BJ (cell line): ENCODE measurements around the gene ZBTB21. TPM values are rescaled to one million over a fixed set of nuclear protein-coding genes. Genes with fewer than 3 reads are reported as not detected.
"Not testable (repeated sequence)": the region's sequence is repeated elsewhere in the genome, so short reads cannot be mapped to it uniquely, and the experiment has no call there.

Experiments
- CTCF ChIA-PET: fragments of 350-600 bp; formaldehyde crosslinking; extraction: SDS; loops from one replicate; lab custom pipeline; 2021; ENCODE audit warnings: antibody characterized with exemption, inconsistent platforms; lab: Yijun Ruan, JAX
- POLR2A ChIA-PET: fragments of 300-600 bp; sonication (Branson Sonifier 250); formaldehyde crosslinking; extraction: SDS; loops from one replicate; lab custom pipeline; 2021; ENCODE audit warnings: antibody characterized with exemption; lab: Charles Lee
- DNase-seq: peaks from one replicate; pipeline ENCODE4 v3.0.0-alpha.2; 2011; ENCODE audit warnings: low read depth
- H3K27me3 ChIP-seq: 2 replicates; pipeline ENCODE4 v1.6.0; 2011; ENCODE audit warnings: low read length; ENCODE audit not compliant: control insufficient read depth, insufficient read depth
- H3K36me3 ChIP-seq: 2 replicates; pipeline ENCODE4 v1.5.1; 2011; ENCODE audit warnings: low read length; ENCODE audit not compliant: control insufficient read depth, insufficient read depth
- H3K4me3 ChIP-seq: 2 replicates; pipeline ENCODE4 v1.5.1; 2011; ENCODE audit warnings: low read depth, mild to moderate bottlenecking, control low read depth, low read length
- polyA plus RNA-seq: library from polyadenylated mRNA; depleted of rRNA; stranded (reverse); fragments of >200 nt; gene quantifications from 2 replicates; pipeline ENCODE4 v1.2.3, GENCODE V29; 2011
- TF ChIP-seq, protein P1 (sequence below): IDR thresholded peaks from 2 replicates; pipeline ENCODE4 v1.5.1; 2011; ENCODE audit warnings: low read depth, mild to moderate bottlenecking, control low read depth, inconsistent platforms, low read length, moderate library complexity; ENCODE audit not compliant: insufficient read depth

ZBTB21 gene
- polyA plus RNA-seq, 1 experiment: 8.1 TPM

DNA sequence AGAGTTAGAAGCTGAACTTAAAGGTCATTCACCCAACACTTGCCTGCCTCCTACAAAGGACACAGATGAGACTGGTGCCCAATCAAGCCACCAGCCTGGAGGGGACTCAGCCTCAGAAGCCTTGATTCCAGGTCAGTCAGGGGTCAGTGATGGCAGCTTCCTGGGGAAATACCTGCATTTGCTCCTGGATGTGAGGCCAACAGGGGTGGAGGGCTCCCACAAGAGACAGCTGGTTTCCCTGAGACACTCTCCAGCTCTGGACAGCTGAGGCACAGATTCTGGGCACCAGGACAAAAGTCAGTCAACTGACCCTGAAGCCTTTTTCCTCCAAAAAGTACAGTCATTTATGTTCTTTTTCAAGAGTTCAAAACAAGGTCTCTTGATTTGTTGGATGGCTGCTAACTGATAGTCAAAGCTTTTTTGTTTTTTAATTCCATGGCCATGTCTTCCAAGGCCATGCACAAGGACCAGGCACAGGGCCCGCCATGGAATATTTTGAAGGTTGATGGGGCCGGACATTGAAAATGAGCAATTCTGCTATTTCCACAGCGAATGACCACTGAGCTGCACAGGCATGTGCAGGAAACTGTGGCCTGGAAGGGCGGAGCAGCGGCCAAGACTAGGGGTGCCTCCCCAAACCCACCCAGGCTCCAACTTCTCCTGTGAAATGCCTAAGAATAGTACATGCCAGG is 58.1 kb downstream of the ZBTB21 start:
- CTCF ChIA-PET: interaction anchor here (1.3 kb wide), 1 partner anchor 9 kb away, joined by 3 read pairs; no protein-coding TSS in a partner anchor
- POLR2A ChIA-PET: no interaction called here

DNA sequence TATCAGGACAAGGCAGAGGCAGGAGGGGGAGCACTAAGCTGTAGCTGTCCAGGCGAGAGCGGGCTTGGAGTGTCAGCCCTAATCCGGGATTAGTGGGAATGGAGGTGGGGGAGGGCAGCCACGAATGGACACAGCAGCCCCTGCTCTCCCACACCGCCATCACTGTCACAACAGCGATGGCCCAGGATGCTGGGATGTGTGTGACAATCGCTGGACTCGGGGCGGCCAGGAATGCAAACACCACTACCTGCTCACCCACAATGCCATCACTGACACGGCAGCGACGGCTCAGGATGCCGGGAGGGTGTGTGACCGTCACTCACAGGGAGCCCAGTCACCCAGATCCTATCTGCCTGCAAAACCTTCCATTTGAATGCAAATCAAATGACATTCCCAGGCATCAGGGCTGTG is 59.2 kb downstream of the ZBTB21 start:
- no peak for DNase-seq
- POLR2A ChIA-PET: no interaction called here

More for the DNA sequence above, 58.1 kb downstream of the ZBTB21 start:
- H3K4me3 ChIP-seq: no peak overlapping the region
- no peaks in the 10 kb centered on the region for H3K27me3 ChIP-seq
- TF ChIP-seq, protein P1, sequence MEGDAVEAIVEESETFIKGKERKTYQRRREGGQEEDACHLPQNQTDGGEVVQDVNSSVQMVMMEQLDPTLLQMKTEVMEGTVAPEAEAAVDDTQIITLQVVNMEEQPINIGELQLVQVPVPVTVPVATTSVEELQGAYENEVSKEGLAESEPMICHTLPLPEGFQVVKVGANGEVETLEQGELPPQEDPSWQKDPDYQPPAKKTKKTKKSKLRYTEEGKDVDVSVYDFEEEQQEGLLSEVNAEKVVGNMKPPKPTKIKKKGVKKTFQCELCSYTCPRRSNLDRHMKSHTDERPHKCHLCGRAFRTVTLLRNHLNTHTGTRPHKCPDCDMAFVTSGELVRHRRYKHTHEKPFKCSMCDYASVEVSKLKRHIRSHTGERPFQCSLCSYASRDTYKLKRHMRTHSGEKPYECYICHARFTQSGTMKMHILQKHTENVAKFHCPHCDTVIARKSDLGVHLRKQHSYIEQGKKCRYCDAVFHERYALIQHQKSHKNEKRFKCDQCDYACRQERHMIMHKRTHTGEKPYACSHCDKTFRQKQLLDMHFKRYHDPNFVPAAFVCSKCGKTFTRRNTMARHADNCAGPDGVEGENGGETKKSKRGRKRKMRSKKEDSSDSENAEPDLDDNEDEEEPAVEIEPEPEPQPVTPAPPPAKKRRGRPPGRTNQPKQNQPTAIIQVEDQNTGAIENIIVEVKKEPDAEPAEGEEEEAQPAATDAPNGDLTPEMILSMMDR: no peak
- no peak for DNase-seq
- peaks cover 1% of the 10 kb centered on the region; the same call in 1 of the 2 replicates for H3K36me3 ChIP-seq

DNA sequence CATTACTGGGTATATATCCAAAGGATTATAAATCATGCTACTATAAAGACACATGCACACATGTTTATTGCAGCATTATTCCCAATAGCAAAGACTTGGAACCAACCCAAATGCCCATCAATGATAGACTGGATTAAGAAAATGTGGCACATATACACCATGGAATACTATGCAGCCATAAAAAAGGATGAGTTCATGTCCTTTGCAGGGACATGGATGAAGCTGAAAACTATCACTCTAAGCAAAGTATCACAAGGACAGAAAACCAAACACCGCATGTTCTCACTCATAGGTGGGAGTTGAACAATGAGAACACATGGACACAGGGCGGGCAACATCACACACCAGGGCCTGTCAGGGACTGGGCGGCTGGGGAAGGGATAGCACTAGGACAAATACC is 60.5 kb downstream of the ZBTB21 start:
- DNase-seq, H3K36me3 ChIP-seq, H3K4me3 ChIP-seq, POLR2A ChIA-PET, H3K27me3 ChIP-seq: not testable (repeated sequence)
- CTCF ChIA-PET: interaction anchor here (0.7 kb wide), 1 partner anchor 11 kb away, joined by 3 read pairs; no protein-coding TSS in a partner anchor

More for the DNA sequence above, 59.2 kb downstream of the ZBTB21 start:
- TF ChIP-seq, protein P1: no peak
- Histone ChIP-seq H3K27me3 (no peaks in the 10 kb centered on the region), H3K4me3 (no peak overlapping the region), H3K36me3 (peaks cover 1% of the 10 kb centered on the region; the same call in 1 of the 2 replicates)
- CTCF ChIA-PET: no interaction called here

DNA sequence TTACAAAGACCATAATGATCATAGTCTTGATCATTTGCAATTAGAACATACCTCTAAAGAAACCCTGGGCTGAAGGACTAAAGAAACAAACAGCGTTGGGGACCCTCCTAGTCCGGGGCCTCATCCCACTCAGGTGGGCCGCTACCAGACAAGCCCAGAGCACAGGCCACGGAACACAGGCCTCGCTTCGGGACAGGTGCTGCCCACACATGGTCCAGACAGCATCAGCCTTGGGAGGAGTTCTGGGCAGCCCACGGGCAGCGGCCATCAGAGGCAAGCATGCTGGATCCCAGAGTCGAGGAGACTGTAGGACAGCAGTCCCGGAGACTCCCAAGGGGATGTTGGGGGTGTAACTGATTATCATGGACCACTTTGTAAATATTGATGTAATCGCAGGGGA is 61.3 kb downstream of the ZBTB21 start:
- Histone ChIP-seq H3K27me3 (no peaks in the 10 kb centered on the region), H3K36me3 (peaks cover 1% of the 10 kb centered on the region; the same call in 1 of the 2 replicates), H3K4me3 (no peak overlapping the region)
- CTCF ChIA-PET: interaction anchor here (0.7 to 1.4 kb wide), 2 partner anchors 9 to 12 kb away, joined by 3 read pairs; no protein-coding TSS in a partner anchor
- DNase-seq: no peak
- TF ChIP-seq, protein P1: no peak
- POLR2A ChIA-PET: no interaction called here

DNA sequence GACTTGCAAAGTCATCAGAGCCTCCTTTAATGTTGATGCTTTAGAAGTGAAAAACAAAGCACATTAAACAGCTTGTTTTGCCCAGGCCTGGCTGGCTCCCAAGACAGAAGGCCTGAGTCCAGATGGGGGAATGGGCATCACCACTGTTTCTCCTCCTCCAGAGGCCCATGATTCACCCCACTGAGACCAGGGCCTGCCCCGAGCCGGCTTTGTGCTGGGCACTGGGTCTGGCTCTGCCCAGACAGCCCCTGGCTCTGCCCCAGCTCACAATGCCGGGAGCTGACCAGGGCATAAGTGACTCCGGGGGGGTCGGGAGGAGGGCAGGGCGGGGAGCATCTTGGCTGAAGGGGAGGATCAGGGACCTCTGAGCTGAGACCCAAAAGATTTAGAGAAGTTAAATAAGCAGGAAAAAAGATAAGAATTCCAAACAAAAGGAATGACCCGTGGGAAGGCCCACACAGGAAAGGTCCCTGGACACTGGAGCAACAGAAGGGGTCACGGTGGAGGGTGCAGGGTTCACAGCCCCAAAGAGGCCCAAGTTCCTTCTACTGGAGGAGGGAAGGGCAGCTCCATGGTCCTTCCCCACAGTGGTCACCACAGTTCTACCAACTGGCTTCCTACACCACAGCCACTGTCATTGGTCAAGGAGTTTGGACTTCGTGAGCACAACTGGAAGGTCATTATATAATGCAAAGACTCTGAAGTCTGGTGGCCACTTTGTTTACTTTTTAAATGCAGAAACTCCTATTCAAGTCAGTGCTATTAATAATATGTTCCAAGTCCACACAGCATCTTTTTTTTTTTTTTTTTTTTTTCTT is 61.9 kb downstream of the ZBTB21 start:
- no peak overlapping the region for H3K4me3 ChIP-seq
- POLR2A ChIA-PET: no interaction called here

More for the DNA sequence above, 61.9 kb downstream of the ZBTB21 start:
- DNase-seq: no peak
- H3K27me3 ChIP-seq: no peaks in the 10 kb centered on the region
- TF ChIP-seq, protein P1: no peak
- CTCF ChIA-PET: interaction anchor here (1.2 to 1.6 kb wide), 4 partner anchors 10 to 169 kb away, joined by 3 to 5 read pairs (median 4); no protein-coding TSS in a partner anchor
- peaks cover 1% of the 10 kb centered on the region; the same call in 1 of the 2 replicates for H3K36me3 ChIP-seq
